ENCODE measurements around the gene ERBB4. TPM values are rescaled to one million over a fixed set of nuclear protein-coding genes. Genes with fewer than 3 reads are reported as not detected.

ERBB4 gene
- total RNA-seq, 2 experiments from 2014 or later: not detected

DNA sequence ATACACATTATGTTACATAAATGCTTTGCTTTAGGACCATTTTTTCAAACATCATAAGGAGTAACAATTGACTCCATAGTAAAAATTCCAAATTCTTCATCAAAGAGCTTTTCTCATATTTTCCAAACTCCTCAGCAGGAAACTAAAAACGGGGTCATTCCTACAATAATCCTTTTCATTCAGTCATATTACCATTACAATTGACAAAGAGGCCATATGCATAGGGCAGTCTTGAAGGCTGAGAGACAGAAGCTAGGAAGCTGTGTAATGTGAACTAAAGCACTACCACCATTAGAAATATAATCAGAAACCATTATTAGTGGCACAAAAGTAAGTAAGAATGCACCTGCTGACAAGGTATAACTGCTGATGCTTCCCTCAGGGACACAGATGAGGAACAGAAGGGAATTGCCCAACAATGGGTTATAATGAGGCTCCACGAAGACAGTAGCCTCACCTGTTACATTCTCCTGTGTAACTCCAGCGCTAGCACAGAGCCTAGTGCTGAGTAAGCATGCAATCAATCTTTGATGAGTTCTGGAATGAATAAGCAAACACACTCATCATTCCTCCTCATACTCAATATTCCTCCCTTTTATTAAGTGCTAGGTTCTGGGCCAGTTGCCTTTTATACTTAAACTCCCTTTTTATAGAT, 1039.9 kb downstream of the ERBB4 start:
- POLR2A ChIA-PET: interaction anchor here (0.7 to 0.8 kb wide), 2 partner anchors 43 to 488 kb away, joined by 3 read pairs; no protein-coding TSS in a partner anchor
- H3K79me2 ChIP-seq (ENCODE audit: insufficient read depth, low read depth, low read length): no peaks in the 10 kb centered on the region
- H3K4me2 ChIP-seq (ENCODE audit: low read length): no peak overlapping the region
- H3K36me3 ChIP-seq (ENCODE audit: insufficient read depth, low read length): no peaks in the 10 kb centered on the region
- BruUV-seq (replicated peaks): no TSS peak
- no peak overlapping the region for H3K27ac ChIP-seq (ENCODE audit: low read depth, low read length, poor library complexity, severe bottlenecking)
- TF ChIP-seq, protein P1, sequence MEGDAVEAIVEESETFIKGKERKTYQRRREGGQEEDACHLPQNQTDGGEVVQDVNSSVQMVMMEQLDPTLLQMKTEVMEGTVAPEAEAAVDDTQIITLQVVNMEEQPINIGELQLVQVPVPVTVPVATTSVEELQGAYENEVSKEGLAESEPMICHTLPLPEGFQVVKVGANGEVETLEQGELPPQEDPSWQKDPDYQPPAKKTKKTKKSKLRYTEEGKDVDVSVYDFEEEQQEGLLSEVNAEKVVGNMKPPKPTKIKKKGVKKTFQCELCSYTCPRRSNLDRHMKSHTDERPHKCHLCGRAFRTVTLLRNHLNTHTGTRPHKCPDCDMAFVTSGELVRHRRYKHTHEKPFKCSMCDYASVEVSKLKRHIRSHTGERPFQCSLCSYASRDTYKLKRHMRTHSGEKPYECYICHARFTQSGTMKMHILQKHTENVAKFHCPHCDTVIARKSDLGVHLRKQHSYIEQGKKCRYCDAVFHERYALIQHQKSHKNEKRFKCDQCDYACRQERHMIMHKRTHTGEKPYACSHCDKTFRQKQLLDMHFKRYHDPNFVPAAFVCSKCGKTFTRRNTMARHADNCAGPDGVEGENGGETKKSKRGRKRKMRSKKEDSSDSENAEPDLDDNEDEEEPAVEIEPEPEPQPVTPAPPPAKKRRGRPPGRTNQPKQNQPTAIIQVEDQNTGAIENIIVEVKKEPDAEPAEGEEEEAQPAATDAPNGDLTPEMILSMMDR (conservative IDR thresholded peaks at IDR 0.05; ENCODE audit: low read length): no peak
- no peak for TF ChIP-seq EZH2phosphoT487 (IDR thresholded peaks at IDR 0.05; ENCODE audit: borderline replicate concordance, low read depth, low read length)
- no peak overlapping the region for H2AFZ ChIP-seq (ENCODE audit: low read length)
- CTCF ChIA-PET (ENCODE audit: unreplicated experiment): no interaction called here
- H3K9me2 ChIP-seq (ENCODE audit: insufficient read depth, low read length): no peaks in the 10 kb centered on the region
- no peak for DNase-seq (ENCODE audit: low spot score)
- H3K4me1 ChIP-seq (ENCODE audit: insufficient read depth, low read length, poor library complexity, severe bottlenecking): no peaks in the 10 kb centered on the region
- no peaks in the 10 kb centered on the region for H3K9me3 ChIP-seq (ENCODE audit: low read length)
- no peaks in the 10 kb centered on the region for H4K20me1 ChIP-seq (ENCODE audit: insufficient read depth, low read length)
- H3K4me3 ChIP-seq (ENCODE audit: low read depth, low read length, poor library complexity, severe bottlenecking): no peak overlapping the region
- intact Hi-C loops (cut with micrococcal nuclease; ENCODE audit: unreplicated experiment): no loop called here

DNA sequence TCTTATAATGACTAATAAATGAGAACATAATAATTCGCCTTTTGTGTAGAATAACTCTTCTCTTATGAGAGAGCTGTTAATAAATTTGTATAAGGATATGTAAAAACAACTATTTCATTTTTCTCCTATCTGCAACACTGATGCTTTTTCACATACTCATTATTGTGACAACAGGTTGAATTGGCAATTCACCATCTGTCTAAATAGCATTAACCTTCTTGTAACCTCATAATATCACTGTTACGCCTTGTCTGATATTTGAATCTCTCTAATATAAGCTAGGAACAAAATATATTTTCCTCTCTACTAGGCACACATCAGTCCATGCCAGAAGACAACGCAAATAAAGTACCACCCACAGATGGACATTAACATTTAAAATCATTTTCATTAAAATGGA, 1043.3 kb downstream of the ERBB4 start:
- Histone ChIP-seq H3K9me2 (ENCODE audit: insufficient read depth, low read length) (no peaks in the 10 kb centered on the region), H3K79me2 (ENCODE audit: insufficient read depth, low read depth, low read length) (no peaks in the 10 kb centered on the region), H2AFZ (ENCODE audit: low read length) (no peak overlapping the region), H3K4me1 (ENCODE audit: insufficient read depth, low read length, poor library complexity, severe bottlenecking) (no peaks in the 10 kb centered on the region), H3K9me3 (ENCODE audit: low read length) (no peaks in the 10 kb centered on the region), H3K4me3 (ENCODE audit: low read depth, low read length, poor library complexity, severe bottlenecking) (no peak overlapping the region), H3K36me3 (ENCODE audit: insufficient read depth, low read length) (no peaks in the 10 kb centered on the region), H4K20me1 (ENCODE audit: insufficient read depth, low read length) (no peaks in the 10 kb centered on the region), H3K27ac (ENCODE audit: low read depth, low read length, poor library complexity, severe bottlenecking) (no peak overlapping the region), H3K4me2 (ENCODE audit: low read length) (no peak overlapping the region)
- ChIA-PET POLR2A (no interaction called here), CTCF (ENCODE audit: unreplicated experiment) (no interaction called here)
- no TSS peak for BruUV-seq (replicated peaks)
- intact Hi-C loops (cut with micrococcal nuclease; ENCODE audit: unreplicated experiment): no loop called here
- TF ChIP-seq EZH2phosphoT487 (IDR thresholded peaks at IDR 0.05; ENCODE audit: borderline replicate concordance, low read depth, low read length): no peak
- TF ChIP-seq, protein P1 (conservative IDR thresholded peaks at IDR 0.05; ENCODE audit: low read length): no peak
- no peak for DNase-seq (ENCODE audit: low spot score)

DNA sequence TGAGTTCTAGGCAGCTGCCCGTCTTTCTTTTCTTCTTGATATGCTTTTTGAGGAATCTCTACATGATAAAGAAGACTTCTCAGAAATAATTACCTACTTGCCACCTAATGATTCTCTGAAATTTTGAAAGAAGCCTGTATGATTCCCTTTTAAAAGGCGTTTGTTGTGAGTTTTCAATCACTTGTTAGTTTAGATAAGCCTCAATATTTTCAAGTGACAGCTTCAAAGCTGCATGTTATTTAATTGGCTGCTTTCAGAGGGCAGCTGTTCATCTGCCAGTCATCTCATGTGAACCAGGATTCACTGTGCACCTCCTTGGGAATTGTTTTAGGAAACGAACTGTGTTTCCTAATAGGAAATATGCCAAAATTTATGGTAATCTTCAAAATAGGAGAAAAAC, 1044.1 kb downstream of the ERBB4 start:
- H4K20me1 ChIP-seq (ENCODE audit: insufficient read depth, low read length): no peaks in the 10 kb centered on the region
- POLR2A ChIA-PET: interaction anchor here (0.5 kb wide), 1 partner anchor 1482 kb away, joined by 3 read pairs; no protein-coding TSS in a partner anchor
- no peaks in the 10 kb centered on the region for H3K36me3 ChIP-seq (ENCODE audit: insufficient read depth, low read length)
- no peaks in the 10 kb centered on the region for H3K4me1 ChIP-seq (ENCODE audit: insufficient read depth, low read length, poor library complexity, severe bottlenecking)
- TF ChIP-seq, protein P1 (conservative IDR thresholded peaks at IDR 0.05; ENCODE audit: low read length): no peak
- TF ChIP-seq EZH2phosphoT487 (IDR thresholded peaks at IDR 0.05; ENCODE audit: borderline replicate concordance, low read depth, low read length): no peak
- no peaks in the 10 kb centered on the region for H3K9me2 ChIP-seq (ENCODE audit: insufficient read depth, low read length)
- no peak overlapping the region for H3K4me3 ChIP-seq (ENCODE audit: low read depth, low read length, poor library complexity, severe bottlenecking)
- H3K9me3 ChIP-seq (ENCODE audit: low read length): no peaks in the 10 kb centered on the region
- no peaks in the 10 kb centered on the region for H3K79me2 ChIP-seq (ENCODE audit: insufficient read depth, low read depth, low read length)
- CTCF ChIA-PET (ENCODE audit: unreplicated experiment): no interaction called here
- H2AFZ ChIP-seq (ENCODE audit: low read length): no peak overlapping the region
- BruUV-seq (replicated peaks): no TSS peak
- H3K27ac ChIP-seq (ENCODE audit: low read depth, low read length, poor library complexity, severe bottlenecking): no peak overlapping the region
- no peak for DNase-seq (ENCODE audit: low spot score)
- no peak overlapping the region for H3K4me2 ChIP-seq (ENCODE audit: low read length)
- intact Hi-C loops (cut with micrococcal nuclease; ENCODE audit: unreplicated experiment): no loop called here
